Esophagus muscularis mucosa (tissue), 3 donors: ENCODE results near the gene LRRK1.

Experiments used
- EP300 ChIP-seq: sonication (generic); formaldehyde crosslinking; IDR thresholded peaks from one replicate; pipeline ENCODE4 v1.6.1; 2017; ENCODE audit warnings: antibody characterized with exemption
- TF ChIP-seq, protein P1 (sequence below), 3 experiments: fragments of 200-600 bp in 2 of 3; fragments of 450-650 bp in 1 of 3; sonication (generic) in 2 of 3; IDR thresholded peaks; one replicate each; pipeline ENCODE4 v1.5.1; 2017 to 2019; ENCODE audit warnings: antibody characterized with exemption in 3 of 3, mild to moderate bottlenecking in 2 of 3, moderate library complexity in 1 of 3

DNA sequence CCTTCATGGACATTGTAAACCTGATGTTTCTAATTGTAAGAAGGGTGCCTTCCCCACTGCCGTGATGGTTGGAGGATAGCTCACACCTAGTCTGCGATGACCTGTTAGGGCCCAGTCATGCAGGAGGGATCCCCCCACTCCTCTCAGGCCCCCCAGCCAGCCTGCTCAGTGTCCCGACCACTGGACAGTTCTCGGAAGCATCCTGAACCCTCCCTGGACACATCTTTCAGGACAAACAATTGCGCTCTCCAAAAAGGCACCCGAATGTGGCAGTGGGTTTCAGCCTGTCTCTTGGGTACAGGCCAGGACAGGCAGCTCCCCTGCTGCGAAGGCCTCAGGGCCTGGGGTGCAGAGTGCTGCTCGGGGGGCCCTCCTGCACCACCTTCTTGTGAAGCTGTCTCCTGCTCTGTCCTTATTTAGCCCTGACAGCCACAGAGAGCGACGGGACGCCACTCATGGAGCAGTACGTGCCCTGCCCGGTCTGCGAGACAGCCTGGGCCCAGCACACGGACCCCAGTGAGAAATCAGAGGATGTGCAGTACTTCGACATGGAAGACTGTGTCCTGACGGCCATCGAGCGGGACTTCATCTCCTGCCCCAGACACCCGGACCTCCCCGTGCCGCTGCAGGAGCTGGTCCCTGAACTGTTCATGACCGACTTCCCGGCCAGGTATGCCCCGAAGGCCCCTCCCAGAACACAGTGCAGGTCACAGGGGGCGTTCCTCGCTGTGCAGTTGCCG lies 132.3 kb downstream of the LRRK1 start:
- TF ChIP-seq, protein P1, sequence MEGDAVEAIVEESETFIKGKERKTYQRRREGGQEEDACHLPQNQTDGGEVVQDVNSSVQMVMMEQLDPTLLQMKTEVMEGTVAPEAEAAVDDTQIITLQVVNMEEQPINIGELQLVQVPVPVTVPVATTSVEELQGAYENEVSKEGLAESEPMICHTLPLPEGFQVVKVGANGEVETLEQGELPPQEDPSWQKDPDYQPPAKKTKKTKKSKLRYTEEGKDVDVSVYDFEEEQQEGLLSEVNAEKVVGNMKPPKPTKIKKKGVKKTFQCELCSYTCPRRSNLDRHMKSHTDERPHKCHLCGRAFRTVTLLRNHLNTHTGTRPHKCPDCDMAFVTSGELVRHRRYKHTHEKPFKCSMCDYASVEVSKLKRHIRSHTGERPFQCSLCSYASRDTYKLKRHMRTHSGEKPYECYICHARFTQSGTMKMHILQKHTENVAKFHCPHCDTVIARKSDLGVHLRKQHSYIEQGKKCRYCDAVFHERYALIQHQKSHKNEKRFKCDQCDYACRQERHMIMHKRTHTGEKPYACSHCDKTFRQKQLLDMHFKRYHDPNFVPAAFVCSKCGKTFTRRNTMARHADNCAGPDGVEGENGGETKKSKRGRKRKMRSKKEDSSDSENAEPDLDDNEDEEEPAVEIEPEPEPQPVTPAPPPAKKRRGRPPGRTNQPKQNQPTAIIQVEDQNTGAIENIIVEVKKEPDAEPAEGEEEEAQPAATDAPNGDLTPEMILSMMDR (IDR thresholded peaks at IDR 0.05), result no peak
- no peak for TF ChIP-seq EP300
